ENCODE data around the gene AKT2.

Gene AKT2

GRCh38 chr19:40302224-40303011, 17.3 kb upstream of the AKT2 start:
- no peak overlapping the region for H3K4me3 ChIP-seq (replicated peaks in 1 of 2; ENCODE audit: low read depth in 2 of 2, low read length in 2 of 2)
- no peak for TF ChIP-seq CTCF (IDR thresholded peaks at IDR 0.05; ENCODE audit: low read depth, low read length)
- DNase-seq (ENCODE audit: low read depth in 2 of 2): no peak

GRCh38 chr19:40300668-40301067, 15.5 kb upstream of the AKT2 start:
- DNase-seq (ENCODE audit: low read depth in 2 of 2): no peak
- TF ChIP-seq CTCF (IDR thresholded peaks at IDR 0.05; ENCODE audit: low read depth, low read length): no peak
- H3K4me3 ChIP-seq (replicated peaks in 1 of 2; ENCODE audit: low read depth in 2 of 2, low read length in 2 of 2): no peak overlapping the region

GRCh38 chr19:40298026-40298425, 12.9 kb upstream of the AKT2 start:
- TF ChIP-seq CTCF (IDR thresholded peaks at IDR 0.05; ENCODE audit: low read depth, low read length): no peak
- no peak for DNase-seq (ENCODE audit: low read depth in 2 of 2)
- H3K4me3 ChIP-seq (replicated peaks in 1 of 2; ENCODE audit: low read depth in 2 of 2, low read length in 2 of 2): no peak overlapping the region

- no peak overlapping the region for H3K4me3 ChIP-seq (replicated peaks in 1 of 2; ENCODE audit: low read depth in 2 of 2, low read length in 2 of 2)
- DNase-seq (ENCODE audit: low read depth in 2 of 2): no peak
- no peak for TF ChIP-seq CTCF (IDR thresholded peaks at IDR 0.05; ENCODE audit: low read depth, low read length)
These were observed 9.4 kb upstream of the AKT2 start for GRCh38 chr19:40294560-40294959.

GRCh38 chr19:40286971-40287421, 1.9 kb upstream of the AKT2 start:
- no peak for DNase-seq (ENCODE audit: low read depth in 2 of 2)
- no peak overlapping the region for H3K4me3 ChIP-seq (replicated peaks in 1 of 2; ENCODE audit: low read depth in 2 of 2, low read length in 2 of 2)
- TF ChIP-seq CTCF (IDR thresholded peaks at IDR 0.05; ENCODE audit: low read depth, low read length): no peak

GRCh38 chr19:40286235-40286970, 1.3 kb upstream of the AKT2 start:
- DNase-seq (ENCODE audit: low read depth in 2 of 2): no peak
- no peak for TF ChIP-seq CTCF (IDR thresholded peaks at IDR 0.05; ENCODE audit: low read depth, low read length)
- peak overlapping the region in 1 of 2 donors; percentile 7 for H3K4me3 ChIP-seq (replicated peaks in 1 of 2; ENCODE audit: low read depth in 2 of 2, low read length in 2 of 2)
